ENCODE measurements around the gene SLC9A1.
"Not testable (repeated sequence)": the region's sequence is repeated elsewhere in the genome, so short reads cannot be mapped to it uniquely, and the experiment has no call there.

Gene SLC9A1

DNA sequence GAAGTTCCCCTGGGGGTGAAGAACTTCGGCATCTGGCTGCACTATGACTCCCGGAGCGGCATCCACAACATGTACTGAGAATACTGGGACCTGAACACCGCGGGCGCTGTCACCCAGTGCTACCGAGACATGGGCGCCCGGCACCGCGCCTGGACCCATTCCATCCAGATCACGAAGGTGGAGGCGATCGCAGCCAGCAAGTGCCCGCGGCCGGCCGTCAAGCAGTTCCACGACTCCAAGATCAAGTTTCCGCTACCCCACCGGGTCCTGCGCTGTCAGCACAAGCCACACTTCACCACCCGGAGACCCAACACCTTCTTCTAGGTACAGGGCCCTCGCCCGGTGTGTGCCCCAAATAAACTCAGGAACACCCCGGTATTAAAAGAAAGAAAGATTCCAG is 22.0 kb upstream of the SLC9A1 start:
- no peak for ATAC-seq
- TF ChIP-seq OSR1 (CRISPR knock-in tag; IDR thresholded peaks at IDR 0.05) = no peak
- TF ChIP-seq, protein P1, sequence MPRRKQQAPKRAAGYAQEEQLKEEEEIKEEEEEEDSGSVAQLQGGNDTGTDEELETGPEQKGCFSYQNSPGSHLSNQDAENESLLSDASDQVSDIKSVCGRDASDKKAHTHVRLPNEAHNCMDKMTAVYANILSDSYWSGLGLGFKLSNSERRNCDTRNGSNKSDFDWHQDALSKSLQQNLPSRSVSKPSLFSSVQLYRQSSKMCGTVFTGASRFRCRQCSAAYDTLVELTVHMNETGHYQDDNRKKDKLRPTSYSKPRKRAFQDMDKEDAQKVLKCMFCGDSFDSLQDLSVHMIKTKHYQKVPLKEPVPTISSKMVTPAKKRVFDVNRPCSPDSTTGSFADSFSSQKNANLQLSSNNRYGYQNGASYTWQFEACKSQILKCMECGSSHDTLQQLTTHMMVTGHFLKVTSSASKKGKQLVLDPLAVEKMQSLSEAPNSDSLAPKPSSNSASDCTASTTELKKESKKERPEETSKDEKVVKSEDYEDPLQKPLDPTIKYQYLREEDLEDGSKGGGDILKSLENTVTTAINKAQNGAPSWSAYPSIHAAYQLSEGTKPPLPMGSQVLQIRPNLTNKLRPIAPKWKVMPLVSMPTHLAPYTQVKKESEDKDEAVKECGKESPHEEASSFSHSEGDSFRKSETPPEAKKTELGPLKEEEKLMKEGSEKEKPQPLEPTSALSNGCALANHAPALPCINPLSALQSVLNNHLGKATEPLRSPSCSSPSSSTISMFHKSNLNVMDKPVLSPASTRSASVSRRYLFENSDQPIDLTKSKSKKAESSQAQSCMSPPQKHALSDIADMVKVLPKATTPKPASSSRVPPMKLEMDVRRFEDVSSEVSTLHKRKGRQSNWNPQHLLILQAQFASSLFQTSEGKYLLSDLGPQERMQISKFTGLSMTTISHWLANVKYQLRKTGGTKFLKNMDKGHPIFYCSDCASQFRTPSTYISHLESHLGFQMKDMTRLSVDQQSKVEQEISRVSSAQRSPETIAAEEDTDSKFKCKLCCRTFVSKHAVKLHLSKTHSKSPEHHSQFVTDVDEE (CRISPR knock-in tag; IDR thresholded peaks at IDR 0.05) = no peak

DNA sequence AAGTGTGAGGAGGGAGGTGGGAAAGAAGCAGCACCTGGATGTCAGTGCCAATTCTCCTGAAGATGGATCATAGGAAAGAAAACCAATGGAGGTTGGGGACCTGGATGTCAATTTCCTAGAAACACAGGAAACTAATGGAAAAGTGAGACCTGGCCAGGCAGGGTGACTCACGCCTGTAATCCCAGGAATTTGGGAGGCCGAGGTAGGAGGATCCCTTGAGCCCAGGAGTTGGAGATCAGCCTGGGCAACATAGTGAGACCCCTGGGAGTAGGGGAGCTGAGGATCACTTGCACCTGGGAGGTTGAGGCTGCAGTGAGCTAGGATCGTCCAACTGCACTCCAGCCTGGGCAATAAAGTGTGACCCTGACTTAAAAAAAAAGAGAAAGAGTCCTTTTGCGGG is 21.4 kb upstream of the SLC9A1 start:
- ATAC-seq = no peak
- no peak for TF ChIP-seq ZNF70 (CRISPR knock-in tag; IDR thresholded peaks at IDR 0.05)

DNA sequence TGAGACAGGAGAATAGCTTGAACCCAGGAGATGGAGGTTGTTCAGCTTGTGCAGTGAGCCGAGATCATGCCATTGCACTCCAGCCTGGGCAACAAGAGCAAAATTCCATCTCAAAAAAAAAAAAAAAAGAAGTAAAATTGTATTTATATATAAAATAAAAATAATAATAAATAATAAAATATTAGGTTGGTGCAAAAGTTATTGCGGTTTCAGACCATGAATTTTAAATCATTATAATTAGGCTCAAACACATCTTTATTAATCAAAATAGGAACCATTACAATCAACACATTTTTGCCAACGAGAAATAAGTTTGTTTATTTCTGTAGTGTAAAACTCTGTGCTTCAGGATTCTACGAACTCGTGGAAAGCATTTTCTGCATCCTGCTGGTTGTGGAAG is 18.1 kb upstream of the SLC9A1 start:
- ATAC-seq = not testable (repeated sequence)

DNA sequence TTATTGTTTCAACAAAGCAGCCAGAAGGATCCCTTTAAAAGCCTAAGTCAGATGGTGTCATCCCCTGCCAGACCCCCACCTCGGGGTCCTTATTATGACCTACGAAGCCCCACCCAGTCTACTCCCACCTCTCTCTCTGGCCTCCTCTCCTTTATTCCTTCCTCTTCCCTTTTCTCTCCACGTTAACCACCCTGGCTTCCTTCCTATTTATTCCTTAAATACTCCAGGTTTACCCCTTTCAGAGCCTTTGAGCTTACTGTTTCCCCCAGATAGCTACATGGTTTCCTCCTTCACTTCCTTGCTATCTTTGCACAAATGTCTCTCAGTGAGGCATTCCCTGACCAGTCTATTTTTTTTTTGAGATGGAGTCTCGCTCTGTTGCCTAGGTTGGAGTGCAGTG is 12.0 kb upstream of the SLC9A1 start:
- TF ChIP-seq, protein P2, sequence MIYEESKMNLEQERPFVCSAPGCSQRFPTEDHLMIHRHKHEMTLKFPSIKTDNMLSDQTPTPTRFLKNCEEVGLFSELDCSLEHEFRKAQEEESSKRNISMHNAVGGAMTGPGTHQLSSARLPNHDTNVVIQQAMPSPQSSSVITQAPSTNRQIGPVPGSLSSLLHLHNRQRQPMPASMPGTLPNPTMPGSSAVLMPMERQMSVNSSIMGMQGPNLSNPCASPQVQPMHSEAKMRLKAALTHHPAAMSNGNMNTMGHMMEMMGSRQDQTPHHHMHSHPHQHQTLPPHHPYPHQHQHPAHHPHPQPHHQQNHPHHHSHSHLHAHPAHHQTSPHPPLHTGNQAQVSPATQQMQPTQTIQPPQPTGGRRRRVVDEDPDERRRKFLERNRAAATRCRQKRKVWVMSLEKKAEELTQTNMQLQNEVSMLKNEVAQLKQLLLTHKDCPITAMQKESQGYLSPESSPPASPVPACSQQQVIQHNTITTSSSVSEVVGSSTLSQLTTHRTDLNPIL (CRISPR knock-in tag; IDR thresholded peaks at IDR 0.05; ENCODE audit: low read depth) = no peak
- TF ChIP-seq TOX (CRISPR knock-in tag; IDR thresholded peaks at IDR 0.05; ENCODE audit: borderline replicate concordance) (no peak), RARB (CRISPR knock-in tag; IDR thresholded peaks at IDR 0.05) (no peak), PATZ1 (CRISPR knock-in tag; IDR thresholded peaks at IDR 0.05; ENCODE audit: borderline replicate concordance) (no peak), ZFP30 (CRISPR knock-in tag; IDR thresholded peaks at IDR 0.05) (no peak), ZNF565 (CRISPR knock-in tag; conservative IDR thresholded peaks at IDR 0.05; ENCODE audit: low read depth) (no peak), GLIS3 (CRISPR knock-in tag; IDR thresholded peaks at IDR 0.05) (no peak)
- ATAC-seq = no peak

DNA sequence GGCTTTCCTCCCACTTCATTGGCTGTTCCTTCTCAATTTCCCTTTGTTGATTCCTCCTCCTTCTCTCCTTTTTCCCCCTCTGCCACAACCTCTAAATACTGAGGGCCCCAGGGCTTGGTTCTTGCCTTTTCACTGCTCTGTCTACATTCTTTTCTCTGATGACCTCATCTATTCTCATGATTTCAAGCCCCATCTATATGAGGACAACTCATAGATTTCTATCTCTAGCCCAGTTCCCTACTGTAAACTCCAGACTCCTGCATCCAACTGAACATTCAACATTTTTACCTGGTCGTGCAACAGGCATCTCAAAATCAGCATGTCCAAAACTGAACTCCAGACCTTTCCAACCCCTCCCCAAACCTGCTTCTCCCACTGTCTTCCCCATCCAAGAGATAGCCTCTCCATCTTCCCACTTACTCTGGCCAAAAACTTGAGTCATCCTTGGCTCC is 11.5 kb upstream of the SLC9A1 start:
- TF ChIP-seq, protein P3, sequence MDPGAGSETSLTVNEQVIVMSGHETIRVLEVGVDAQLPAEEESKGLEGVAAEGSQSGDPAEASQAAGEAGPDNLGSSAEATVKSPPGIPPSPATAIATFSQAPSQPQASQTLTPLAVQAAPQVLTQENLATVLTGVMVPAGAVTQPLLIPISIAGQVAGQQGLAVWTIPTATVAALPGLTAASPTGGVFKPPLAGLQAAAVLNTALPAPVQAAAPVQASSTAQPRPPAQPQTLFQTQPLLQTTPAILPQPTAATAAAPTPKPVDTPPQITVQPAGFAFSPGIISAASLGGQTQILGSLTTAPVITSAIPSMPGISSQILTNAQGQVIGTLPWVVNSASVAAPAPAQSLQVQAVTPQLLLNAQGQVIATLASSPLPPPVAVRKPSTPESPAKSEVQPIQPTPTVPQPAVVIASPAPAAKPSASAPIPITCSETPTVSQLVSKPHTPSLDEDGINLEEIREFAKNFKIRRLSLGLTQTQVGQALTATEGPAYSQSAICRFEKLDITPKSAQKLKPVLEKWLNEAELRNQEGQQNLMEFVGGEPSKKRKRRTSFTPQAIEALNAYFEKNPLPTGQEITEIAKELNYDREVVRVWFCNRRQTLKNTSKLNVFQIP (CRISPR knock-in tag; IDR thresholded peaks at IDR 0.05; ENCODE audit: borderline replicate concordance, low read depth) = no peak
- TF ChIP-seq ZNF565 (CRISPR knock-in tag; conservative IDR thresholded peaks at IDR 0.05; ENCODE audit: low read depth) (no peak), ZFP30 (CRISPR knock-in tag; IDR thresholded peaks at IDR 0.05) (no peak), ISL1 (CRISPR knock-in tag; IDR thresholded peaks at IDR 0.05) (no peak), GLIS3 (CRISPR knock-in tag; IDR thresholded peaks at IDR 0.05) (no peak), ZNF8 (CRISPR knock-in tag; IDR thresholded peaks at IDR 0.05) (no peak), CSDC2 (CRISPR knock-in tag; IDR thresholded peaks at IDR 0.05) (no peak)
- TF ChIP-seq, protein P4, sequence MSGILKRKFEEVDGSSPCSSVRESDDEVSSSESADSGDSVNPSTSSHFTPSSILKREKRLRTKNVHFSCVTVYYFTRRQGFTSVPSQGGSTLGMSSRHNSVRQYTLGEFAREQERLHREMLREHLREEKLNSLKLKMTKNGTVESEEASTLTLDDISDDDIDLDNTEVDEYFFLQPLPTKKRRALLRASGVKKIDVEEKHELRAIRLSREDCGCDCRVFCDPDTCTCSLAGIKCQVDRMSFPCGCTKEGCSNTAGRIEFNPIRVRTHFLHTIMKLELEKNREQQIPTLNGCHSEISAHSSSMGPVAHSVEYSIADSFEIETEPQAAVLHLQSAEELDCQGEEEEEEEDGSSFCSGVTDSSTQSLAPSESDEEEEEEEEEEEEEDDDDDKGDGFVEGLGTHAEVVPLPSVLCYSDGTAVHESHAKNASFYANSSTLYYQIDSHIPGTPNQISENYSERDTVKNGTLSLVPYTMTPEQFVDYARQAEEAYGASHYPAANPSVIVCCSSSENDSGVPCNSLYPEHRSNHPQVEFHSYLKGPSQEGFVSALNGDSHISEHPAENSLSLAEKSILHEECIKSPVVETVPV (CRISPR knock-in tag; IDR thresholded peaks at IDR 0.05) = no peak
- TF ChIP-seq, protein P1 (CRISPR knock-in tag; IDR thresholded peaks at IDR 0.05) = no peak
- peak; percentile 59; the same call in 2 of the 3 replicates for ATAC-seq

All from SK-N-SH treated with all-trans-retinoic acid at 6 μM for 48 hours (cell line).